ENCODE data around the gene TEC.

Gene TEC

GRCh38 chr4:48269861-48270522 lies 354 bp upstream of the TEC start:
- peak; percentile 80 for DNase-seq (ENCODE audit: low read depth)

- DNase-seq (ENCODE audit: low read depth): no peak
Observed at GRCh38 chr4:48267574-48267973, 2.1 kb downstream of the TEC start.

GRCh38 chr4:48266781-48267180 lies 2.9 kb downstream of the TEC start:
- DNase-seq (ENCODE audit: low read depth): no peak

- DNase-seq (ENCODE audit: low read depth): no peak
Observed at GRCh38 chr4:48262926-48263325, 6.7 kb downstream of the TEC start.

GRCh38 chr4:48262484-48262883 lies 7.2 kb downstream of the TEC start:
- no peak for DNase-seq (ENCODE audit: low read depth)

GRCh38 chr4:48261281-48261680 lies 8.4 kb downstream of the TEC start:
- DNase-seq (ENCODE audit: low read depth): no peak

GRCh38 chr4:48259748-48260147 lies 9.9 kb downstream of the TEC start:
- no peak for DNase-seq (ENCODE audit: low read depth)

GRCh38 chr4:48258845-48259397 lies 10.7 kb downstream of the TEC start:
- DNase-seq (ENCODE audit: low read depth): no peak

- DNase-seq (ENCODE audit: low read depth): no peak
Observed at GRCh38 chr4:48255959-48256342, 13.7 kb downstream of the TEC start.

GRCh38 chr4:48255072-48255958 lies 14.3 kb downstream of the TEC start:
- no peak for DNase-seq (ENCODE audit: low read depth)

GRCh38 chr4:48254381-48255071 lies 15.1 kb downstream of the TEC start:
- no peak for DNase-seq (ENCODE audit: low read depth)

- no peak for DNase-seq (ENCODE audit: low read depth)
Observed at GRCh38 chr4:48252313-48252712, 17.3 kb downstream of the TEC start.

GRCh38 chr4:48250980-48251379 lies 18.7 kb downstream of the TEC start:
- no peak for DNase-seq (ENCODE audit: low read depth)

GRCh38 chr4:48250343-48250742 lies 19.3 kb downstream of the TEC start:
- no peak for DNase-seq (ENCODE audit: low read depth)

- DNase-seq (ENCODE audit: low read depth): no peak
Observed at GRCh38 chr4:48249378-48249777, 20.3 kb downstream of the TEC start.

- no peak for DNase-seq (ENCODE audit: low read depth)
Observed at GRCh38 chr4:48248559-48248953, 21.1 kb downstream of the TEC start.

- DNase-seq (ENCODE audit: low read depth): no peak
Observed at GRCh38 chr4:48247878-48248558, 21.6 kb downstream of the TEC start.

- DNase-seq (ENCODE audit: low read depth): no peak
Observed at GRCh38 chr4:48247142-48247877, 22.3 kb downstream of the TEC start.

- no peak for DNase-seq (ENCODE audit: low read depth)
Observed at GRCh38 chr4:48244665-48245064, 25.0 kb downstream of the TEC start.

- DNase-seq (ENCODE audit: low read depth): no peak
Observed at GRCh38 chr4:48243887-48244286, 25.8 kb downstream of the TEC start.

- no peak for DNase-seq (ENCODE audit: low read depth)
Observed at GRCh38 chr4:48243429-48243828, 26.2 kb downstream of the TEC start.
